GM21447 (cell line): ENCODE measurements around the gene MISP.

Source experiments
- ATAC-seq: cut with Tn5 transposase; IDR thresholded peaks from one replicate; pipeline ENCODE4 v1.9.1; 2021; ENCODE audit not compliant: unreplicated experiment

Gene MISP

DNA sequence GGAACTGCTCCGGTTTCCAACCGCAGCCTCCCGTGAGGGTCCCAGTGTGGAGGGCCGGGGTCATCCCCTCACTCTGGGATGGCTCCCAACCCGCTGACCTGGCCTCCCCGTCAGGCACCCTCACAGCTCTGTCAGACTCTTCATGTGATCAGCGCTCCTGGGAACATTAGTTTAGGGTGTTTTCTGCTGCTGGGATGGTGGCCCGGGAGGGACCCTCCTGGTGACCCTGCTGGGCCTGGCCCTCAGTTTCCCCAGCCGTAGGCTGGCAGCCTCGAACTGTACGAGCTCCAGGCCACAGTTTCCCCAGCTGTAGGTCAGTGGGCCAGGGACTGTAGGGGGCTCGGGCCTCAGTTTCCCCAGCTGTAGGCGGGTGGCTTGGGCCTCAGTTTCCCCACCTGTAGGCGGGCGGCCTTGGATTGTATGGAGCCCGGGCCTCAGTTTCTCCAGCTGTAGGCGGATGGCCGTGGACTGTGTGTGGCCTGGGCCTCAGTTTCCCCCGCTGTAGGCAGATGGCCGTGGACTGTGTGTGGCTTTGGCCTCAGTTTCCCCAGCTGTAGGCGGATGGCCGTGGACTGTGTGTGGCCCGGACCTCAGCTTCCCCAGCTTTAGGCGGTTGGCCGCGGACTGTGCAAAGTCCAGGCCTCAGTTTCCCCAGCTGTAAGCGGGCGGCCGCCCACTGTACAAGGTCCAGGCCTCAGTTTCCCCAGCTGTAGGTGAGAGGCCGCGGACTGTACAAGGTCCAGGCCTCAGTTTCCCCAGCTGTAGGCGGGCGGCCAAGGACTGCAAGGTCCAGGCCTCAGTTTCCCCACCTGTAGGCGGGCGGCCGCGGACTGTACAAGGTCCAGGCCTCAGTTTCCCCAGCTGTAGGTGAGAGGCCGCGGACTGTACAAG is 45.0 kb downstream of the MISP start:
- ATAC-seq = no peak

DNA sequence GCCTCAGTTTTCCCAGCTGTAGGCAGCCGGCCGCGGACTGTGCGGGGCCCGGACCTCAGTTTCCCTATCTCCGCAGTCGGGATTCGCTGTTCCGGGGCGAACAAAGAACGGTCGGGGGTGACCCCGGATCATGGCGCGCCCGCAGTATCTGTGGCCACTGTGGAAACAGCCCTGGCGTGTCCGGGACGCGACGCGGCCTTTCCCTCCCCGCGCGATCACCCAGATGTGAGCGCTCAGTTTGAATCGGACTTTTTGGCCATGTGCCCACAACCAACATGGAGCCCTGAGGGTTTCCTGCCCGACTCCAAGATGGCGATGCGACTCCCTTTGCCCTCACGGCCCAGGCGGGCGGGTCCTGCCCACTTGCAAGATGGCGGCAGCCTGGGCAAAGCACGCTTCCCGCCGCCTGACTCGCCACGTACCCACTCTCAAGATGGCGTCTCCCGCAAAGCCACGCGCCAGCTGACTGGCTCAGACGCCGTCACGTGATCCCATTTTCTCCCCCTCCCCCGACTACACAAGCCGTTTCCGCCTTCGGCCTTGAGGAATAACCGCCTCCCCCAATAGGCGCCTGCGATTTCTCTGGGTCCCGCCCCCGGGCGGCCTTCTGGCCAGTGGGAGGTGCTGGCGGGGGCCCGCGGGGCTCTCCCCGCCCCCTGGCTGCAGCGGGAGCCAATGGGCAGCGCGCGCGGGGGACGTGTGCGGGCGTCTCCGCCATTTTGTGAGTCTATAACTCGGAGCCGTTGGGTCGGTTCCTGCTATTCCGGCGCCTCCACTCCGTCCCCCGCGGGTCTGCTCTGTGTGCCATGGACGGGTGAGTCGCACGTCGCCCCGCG is 46.0 kb downstream of the MISP start, which contains the start of gene PTBP1:
Gene PTBP1, plus strand, starts transcription at position 761 of the 836 bp plus-strand sequence. Its CDS starts 46 bp downstream, at position 807.
- peak; percentile 74 for ATAC-seq

DNA sequence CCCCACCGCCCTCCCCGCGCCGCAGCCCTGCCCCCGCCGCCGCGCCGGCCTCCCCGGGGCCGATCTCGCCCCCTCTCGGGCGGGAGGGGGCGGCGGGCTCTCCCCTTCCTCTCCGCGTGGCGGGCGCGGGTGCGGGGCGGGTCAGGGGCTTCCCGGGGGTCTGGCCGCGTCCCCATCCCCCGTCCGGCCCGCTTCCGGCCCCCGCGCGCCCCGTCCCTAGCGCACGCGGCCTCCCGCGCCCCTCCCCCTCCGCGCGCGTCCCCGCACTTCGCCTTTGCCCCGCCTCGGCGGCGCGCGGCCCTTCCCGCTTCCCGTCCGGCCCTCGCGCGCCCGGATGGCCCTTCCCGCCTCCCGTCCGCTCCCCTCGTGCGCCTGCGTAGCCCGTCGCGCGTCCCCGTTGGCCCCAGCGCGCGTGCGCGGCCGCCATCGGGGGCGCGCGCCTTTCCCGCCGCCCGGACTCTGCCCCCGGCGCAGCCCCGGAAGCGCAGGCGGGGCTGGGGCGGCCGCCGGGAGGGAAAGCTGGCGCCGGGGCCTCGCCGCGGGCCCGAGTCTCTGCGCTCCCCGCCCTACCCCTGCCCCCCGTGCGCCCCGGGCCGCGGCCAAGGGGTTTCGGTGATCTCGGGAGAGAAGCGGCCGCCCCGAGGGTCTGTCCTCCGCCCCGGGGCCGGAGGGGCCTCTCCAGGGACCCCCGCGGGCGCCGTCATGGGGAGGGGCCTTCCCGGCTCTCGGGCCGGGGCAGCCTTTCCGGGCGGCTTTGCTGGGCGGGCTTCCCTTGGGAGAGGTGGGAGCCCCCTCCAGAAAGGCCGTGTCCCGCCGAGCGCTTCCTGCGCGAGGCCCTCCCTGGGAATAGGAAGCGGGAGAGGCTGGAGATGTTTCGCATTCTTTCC is 46.9 kb downstream of the MISP start:
- ATAC-seq = peak; percentile 30

DNA sequence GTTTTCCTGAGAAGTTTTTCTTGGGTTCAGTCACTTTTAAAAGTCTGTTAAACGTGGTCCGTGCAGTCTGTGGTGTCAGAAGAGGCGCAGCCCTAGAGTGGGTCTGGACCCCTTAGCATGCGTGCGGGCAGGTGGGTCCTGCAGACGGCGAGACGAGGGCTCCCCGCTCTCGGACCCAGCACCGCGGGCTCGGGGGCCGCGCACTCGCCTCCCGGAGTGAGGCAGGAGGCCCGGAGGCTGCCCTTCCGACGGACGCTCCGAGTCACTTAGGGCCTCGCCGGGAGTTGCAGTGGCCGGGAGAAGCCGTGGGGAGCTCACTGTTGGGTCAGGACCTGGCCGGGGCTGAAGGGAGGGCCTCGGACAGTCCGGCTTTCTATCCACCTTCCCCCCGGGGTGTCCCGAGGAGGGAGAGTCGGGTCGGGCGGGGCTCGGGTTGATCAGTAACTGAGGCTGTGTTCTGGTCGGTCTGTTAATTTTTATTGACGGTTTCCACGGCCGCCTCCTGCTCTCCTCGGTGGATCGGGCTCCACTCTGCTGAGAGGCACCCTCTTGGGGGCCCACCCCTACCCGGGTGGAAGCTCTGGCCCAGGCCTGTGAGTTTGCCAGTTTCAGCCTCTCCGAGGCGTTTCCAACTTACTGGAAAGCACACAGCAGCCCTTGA is 47.6 kb downstream of the MISP start:
- ATAC-seq = no peak

DNA sequence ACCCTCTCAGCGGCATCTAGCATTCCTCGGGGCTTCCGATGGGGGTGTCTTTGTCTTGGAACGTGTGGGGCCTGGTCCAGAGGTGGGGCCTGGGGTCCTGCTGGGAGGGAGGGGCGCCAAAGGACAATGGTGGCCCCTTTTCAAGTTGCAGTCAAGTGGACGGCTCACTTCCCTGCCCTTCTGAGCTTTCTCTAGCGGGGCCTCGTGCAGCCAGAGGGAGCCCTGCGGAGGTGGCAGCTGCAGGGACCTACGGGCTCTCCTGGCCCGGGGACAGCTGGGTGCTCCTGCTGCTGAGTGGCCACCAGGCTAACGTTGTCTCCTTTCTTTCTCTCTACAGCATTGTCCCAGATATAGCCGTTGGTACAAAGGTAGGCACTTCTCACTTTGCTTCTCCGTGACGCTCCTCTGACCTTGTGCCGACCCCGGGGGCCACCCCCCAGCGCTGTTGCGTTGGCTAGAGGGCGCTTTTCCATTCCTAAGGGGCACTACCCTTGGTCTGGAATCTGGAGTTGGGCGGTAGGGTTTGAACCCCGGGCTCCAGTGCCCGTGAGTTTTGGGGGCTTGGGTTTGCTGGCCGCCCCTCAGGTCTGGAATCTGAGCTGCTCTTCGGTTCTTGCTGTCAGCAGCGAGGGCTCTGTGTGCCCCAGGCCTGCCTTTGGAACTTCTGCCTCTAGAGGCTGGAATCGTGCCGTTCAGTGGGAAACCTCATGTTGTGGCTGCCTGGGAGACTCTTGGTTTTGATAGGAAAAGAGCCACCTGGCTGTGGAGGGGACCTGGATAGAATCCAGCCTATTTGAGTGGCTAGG is 48.4 kb downstream of the MISP start:
- no peak for ATAC-seq

DNA sequence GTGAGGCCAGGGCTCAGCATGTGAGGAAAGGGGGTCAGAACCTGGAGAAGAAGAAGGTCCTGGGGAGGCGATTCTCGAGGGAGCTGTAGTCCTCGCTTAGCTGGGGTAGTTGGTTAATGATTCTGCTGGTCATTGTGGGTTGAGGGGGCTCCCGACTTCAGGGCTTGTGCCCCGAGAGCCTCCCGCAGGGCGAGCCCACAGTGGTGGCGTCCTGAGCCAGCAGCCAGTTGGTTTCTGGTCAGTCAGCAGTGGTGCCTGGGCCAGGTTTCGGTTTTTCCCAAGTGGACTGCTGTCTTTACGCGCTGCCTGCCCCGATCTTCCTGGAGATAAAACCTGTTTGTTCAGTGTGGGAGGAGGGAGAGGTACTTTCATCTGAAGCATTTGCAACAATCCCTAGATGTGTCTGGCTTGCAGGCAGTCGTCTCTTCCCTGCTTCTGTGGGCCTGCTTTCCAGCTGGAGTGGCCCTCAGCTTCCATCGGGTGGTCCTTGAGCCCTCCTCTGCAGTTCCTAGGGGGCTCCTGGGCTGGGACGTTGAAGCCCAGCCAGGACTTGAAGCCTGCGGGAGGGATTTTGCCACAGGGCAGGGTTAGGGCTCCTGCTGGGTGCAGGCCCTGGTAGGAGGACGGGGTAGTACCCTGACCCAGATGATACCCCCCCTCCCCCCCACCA is 49.6 kb downstream of the MISP start:
- no peak for ATAC-seq

DNA sequence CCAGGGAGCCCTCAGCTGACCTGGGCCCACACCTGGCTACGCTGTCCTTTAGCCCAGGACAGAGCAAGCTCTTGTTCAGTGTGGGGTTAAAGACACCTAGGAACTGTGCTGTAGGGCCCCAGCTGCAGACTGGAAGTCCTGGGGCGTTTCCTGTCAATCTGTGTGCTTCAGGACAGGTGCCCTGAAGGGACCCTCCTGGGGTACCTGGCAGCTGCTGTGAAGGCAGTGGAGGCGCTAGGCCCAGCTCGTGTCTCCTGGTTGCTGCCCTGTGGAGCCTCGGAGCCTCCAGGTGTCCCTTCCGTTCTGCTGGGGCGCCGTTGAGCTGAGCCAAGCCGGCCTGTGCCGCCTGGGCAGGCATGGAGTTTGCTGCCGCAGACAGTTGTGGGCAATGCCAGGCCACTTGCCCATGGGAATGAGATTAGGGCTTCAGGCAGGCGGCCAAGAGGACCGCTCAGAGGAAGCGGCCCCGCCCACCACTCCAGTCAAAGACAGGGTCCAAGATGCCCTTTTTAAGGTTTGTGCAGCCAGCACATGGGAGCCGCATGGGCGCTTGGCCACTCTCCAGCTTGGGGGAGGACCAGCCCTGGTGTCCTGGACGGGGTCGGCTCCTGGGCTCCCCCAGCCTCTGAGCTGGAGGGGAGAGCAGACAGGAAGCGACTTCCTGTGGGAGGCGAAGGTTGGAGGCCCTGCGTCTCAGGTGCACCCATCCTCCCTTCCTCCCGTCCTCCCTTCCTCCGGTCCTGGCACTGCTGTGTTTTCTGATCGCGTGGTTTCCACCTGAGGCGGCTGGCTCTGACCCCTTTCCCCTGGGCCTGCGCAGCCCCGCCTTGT is 50.3 kb downstream of the MISP start:
- ATAC-seq = no peak

DNA sequence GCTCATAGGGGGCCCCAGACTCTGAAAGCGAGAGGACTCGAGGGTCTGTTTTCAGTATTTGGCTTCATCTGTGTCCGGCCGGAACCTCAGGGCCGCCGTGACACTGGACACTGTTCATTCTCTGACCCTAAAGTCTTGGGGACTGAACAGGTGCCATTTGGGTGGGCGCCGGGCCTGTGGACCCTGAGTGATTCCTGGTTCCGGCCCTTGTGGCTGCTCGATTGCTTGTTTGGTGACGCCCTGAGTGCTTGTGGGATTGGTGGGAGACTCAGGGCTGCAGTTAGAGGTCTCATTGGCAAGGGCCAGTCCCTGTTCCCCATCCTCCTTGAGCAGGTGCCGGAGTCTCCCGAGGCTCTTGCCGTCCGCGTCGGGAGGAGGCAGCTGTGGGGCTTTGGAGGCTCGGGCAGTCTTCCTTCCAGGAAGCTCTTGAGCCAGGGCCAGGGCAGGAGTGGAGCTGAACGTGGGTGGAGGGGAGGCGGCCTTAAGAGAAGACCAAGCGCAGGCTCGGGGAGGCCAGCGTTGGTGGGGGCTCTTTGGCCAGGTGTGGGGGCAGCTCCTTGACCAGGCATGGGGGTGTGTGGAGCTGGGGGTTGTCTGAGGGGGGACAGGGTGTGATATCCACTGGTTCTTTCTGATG is 51.1 kb downstream of the MISP start:
- no peak for ATAC-seq

DNA sequence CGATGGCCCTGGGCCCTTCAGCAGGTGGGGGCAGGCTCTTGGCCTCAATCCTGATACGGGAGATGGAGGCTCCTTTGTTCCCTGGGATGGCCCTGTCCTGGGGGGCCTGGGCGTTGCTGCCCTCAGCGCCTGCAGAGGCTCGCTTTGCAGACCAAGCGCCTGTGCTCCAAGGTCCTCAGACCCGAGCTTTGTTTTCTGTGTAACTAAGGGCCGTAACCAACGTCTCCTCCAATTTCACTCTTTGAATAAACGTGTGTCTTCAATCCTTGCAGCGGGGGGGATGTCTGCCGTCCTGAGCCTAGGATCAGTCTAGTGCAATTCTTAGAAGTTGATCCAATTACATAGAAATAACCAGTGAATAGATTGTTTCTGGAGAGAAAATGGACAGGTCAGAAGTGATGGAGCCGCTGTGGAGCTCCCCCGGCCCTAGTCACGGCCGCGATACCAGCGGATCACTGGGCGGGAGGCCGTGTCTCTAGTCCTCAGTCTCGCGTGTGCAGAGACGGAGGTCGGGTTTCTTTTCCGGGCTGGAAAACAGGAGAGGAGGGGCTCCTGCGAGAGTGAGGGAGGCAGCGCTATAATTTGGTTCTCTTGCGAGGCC is 51.7 kb downstream of the MISP start:
- ATAC-seq = no peak

DNA sequence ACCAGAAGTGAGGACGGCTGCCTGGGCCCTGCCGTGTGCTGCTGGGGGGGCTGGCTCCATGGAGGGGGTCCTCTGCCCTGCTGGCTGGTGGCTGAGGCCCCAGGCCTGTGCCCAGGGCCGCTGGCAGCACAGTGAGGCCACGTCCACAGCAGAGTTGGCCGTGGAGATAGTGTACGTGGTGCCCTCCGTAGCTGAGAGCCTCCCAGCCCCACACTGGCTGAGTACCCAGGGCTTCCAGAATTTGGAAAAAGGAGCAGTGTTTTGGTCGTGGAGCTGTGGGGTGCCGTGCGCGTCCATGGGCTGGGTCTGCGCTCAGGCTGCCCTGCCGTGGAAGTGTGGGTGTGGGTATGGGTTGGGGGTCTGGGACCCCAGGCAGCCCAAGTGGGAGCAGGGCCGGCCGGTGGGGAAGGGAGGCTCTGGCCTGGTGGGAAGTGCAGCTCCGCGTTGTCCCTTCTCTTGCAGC is 52.2 kb downstream of the MISP start:
- ATAC-seq = no peak

DNA sequence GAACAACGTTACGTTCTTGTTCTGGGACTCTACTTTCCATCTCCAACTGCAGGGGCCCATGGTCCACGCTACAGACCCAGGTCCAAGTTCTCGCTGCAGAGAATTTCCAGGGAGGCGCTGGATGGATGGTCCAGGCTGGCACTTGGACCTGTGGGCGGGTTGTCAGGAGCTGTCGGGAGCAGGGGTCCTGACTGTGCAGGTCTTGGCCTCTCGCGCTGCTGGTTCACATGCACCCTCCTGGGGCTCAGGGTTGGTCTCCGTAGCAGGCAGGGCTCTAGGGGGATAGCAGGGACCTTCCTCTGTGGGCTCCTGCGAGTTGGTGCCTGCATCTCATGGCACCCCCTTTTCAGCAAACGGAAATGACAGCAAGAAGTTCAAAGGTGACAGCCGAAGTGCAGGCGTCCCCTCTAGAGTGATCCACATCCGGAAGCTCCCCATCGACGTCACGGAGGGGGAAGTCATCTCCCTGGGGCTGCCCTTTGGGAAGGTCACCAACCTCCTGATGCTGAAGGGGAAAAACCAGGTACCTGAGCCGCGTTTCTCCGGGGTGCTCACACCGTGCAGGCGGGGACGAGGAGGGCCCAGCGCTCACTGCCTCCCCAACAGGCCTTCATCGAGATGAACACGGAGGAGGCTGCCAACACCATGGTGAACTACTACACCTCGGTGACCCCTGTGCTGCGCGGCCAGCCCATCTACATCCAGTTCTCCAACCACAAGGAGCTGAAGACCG is 52.9 kb downstream of the MISP start:
- ATAC-seq = no peak

DNA sequence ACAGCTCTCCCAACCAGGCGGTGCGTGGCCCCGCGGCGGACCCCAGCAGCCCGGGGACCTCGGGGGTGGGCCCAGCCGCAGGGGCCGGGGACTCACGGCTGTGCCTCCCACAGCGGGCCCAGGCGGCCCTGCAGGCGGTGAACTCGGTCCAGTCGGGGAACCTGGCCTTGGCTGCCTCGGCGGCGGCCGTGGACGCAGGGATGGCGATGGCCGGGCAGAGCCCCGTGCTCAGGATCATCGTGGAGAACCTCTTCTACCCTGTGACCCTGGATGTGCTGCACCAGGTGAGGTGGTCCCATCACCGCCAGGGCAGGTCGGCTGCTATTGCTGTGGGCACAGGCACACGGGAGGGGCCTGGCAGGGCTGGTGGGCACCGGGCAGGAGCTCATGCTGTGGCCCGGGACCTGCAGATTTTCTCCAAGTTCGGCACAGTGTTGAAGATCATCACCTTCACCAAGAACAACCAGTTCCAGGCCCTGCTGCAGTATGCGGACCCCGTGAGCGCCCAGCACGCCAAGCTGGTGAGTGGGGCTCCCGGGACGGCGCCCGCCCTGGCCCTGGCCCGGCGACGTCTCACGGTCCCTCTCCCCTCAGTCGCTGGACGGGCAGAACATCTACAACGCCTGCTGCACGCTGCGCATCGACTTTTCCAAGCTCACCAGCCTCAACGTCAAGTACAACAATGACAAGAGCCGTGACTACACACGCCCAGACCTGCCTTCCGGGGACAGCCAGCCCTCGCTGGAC is 53.7 kb downstream of the MISP start:
- ATAC-seq = no peak

DNA sequence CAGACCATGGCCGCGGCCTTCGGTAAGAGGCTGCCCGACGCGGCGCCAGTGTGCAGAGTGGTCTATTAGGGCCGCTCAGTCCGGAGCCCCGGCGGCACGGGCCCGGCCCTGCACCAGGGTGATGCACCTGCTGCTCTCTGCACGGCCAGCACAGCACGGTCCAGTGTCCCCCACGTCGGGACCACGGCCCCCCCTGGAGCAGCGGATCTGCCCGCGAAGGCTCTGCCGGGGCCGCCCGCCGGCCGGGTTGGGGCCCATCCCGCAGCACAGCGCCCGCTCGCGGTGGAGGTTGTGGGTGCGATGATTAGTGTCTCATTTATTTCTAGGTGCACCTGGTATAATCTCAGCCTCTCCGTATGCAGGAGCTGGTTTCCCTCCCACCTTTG is 54.2 kb downstream of the MISP start:
- no peak for ATAC-seq

DNA sequence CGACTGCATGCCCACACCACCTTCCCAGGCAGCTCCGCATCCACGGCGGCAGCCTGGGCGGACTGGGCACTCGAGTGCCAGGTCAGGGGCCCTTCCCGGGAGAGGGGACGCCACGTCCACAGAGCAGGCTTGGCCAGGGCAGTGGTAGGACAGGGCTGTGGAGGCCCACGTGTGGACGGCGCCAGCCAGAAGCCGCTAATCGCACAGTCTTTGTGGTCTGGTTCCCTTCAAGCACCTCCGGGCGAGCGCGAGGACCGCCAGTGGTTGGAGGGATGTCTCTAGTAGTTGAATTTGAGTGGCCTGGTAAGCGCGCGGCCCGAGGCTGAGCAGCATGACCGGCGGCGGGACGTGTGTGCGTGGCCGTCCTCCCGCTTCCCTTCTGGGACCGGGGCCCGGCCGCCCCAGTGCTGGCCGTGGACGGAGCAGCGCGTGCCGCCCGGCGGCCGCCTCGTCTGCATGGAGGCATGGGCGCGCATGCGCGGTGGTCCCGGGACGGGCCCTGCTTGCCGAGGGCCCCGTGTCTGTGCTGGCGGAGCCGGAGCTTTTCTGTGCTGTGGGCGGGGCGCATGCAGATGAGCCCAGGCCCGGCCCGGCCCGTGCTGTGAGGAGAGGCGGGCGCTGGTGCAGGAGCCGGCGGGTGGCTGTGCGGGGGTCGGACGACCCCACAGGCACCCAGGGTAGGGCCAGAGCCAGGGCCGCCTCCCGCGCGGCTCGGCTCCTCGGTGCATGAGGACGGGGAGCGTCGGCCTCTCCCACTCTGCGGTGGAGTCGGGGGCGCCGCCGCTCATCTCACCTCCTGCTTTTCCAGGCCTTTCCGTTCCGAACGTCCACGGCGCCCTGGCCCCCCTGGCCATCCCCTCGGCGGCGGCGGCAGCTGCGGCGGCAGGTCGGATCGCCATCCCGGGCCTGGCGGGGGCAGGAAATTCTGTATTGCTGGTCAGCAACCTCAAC is 55.0 kb downstream of the MISP start:
- ATAC-seq = no peak
